ENCODE data around the gene SH2D1B.
"Not testable (repeated sequence)": the region's sequence is repeated elsewhere in the genome, so short reads cannot be mapped to it uniquely, and the experiment has no call there.

SH2D1B gene, protein sequence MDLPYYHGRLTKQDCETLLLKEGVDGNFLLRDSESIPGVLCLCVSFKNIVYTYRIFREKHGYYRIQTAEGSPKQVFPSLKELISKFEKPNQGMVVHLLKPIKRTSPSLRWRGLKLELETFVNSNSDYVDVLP

DNA sequence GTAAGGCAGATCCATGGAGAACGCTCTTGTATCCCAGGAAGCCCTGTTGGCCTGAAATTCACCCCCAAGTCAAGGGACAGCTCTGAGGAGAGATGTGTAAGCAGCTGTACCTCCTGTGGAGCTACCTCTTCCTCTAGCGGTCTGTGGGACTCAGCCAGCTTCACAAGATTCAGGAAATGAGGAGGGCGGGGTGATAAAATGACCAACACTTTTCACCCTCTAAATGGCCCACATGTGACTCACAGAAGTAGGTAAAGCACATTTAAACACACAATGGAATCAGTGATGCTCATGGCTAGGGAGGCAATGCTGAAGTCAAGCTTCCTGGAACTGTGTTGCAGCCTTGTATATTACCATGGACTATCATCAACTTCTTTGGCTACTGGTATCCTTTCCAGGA, at the start of gene SH2D1B:
Gene SH2D1B (minus strand): TSS at position 135 of the 400 bp plus-strand sequence. CDS start 120 bp downstream, at position 15.
- no peak for DNase-seq

DNA sequence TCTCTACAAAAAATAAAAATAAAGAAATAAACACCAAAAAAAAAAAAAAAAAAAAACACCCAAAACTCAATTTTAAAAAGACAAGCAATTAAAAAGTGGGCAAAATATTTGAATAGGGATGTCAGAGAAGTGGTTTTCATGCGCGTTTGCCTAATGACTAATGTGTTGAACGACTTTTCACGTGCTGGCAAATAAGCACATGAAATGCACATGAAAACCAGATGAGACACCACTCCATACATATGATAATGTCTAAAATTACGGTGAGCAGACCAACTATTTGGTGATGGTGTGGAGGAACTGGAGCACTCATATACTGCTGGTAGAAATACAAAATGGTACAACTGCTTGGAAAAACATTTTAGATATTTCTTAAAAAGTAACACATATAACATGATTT, 46.3 kb upstream of the SH2D1B start:
- no peak for DNase-seq

DNA sequence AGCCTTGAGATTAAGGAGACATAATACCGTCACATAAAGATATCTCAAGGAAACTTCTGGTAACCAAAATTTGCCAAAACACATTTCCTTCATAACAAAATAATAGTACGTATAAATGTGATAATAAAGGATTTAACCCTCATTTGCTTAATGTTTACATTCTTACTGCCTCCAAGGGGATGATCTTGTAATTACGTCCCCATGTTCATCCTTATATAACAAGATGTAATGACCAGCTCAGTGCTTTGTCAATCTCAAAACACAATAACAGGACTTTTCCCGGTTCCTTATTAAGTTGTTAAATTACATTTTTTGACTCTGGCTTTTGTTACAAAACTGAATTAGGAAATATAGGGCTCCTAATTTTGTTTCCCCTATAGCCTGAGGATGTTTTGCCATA, 44.4 kb upstream of the SH2D1B start:
- no peak for DNase-seq

DNA sequence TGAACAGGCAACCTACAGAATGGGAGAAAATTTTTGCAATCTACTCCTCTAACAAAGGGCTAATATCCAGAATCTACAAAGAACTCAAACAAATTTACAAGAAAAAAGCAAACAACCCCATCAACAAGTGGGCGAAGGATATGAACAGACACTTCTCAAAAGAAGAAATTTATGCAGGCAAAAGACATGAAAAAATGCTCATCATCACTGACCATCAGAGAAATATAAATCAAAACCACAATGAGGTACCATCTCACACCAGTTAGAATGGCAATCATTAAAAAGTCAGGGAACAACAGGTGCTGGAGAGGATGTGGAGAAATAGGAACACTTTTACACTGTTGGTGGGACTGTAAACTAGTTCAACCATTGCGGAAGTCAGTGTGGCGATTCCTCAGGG, 42.4 kb upstream of the SH2D1B start:
- not testable (repeated sequence) for DNase-seq

DNA sequence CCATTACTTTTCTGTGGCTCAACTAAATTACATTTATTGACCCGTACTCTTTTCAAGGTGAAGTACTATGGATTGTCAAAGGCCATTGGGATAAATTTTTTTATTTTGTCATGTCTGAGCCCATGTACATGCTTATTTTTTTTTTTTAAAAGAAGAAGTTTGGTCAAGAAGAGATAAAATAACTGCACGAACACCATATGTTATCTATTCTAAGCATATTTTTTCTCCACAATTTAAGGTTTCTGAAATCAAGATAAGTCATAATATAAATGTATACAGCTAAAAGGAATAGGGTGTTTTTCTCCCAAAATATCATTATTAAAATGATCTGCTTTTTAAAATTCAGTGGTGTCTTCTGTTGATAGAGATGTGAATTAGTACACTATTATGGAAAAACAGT, 35.0 kb upstream of the SH2D1B start:
- DNase-seq: no peak

DNA sequence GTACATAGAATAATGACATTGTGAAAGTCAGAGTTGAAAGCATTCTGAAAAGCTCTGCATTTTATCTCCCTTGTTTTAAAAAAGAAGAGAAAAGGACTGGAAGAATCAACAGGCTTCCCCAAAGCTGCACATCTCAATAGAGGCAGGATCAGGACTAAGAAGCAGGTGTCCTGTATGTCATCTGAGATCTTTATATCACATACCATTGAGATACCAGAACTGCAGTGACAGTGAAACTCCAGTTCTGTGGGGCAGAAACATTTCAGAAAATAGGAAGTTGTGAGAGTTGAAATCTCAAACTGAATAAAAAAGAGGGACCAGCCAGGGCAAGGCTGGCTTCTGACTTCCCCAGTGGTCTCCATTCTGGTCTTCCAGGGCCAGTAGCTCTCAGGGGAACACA, 33.0 kb upstream of the SH2D1B start:
- DNase-seq: no peak

DNA sequence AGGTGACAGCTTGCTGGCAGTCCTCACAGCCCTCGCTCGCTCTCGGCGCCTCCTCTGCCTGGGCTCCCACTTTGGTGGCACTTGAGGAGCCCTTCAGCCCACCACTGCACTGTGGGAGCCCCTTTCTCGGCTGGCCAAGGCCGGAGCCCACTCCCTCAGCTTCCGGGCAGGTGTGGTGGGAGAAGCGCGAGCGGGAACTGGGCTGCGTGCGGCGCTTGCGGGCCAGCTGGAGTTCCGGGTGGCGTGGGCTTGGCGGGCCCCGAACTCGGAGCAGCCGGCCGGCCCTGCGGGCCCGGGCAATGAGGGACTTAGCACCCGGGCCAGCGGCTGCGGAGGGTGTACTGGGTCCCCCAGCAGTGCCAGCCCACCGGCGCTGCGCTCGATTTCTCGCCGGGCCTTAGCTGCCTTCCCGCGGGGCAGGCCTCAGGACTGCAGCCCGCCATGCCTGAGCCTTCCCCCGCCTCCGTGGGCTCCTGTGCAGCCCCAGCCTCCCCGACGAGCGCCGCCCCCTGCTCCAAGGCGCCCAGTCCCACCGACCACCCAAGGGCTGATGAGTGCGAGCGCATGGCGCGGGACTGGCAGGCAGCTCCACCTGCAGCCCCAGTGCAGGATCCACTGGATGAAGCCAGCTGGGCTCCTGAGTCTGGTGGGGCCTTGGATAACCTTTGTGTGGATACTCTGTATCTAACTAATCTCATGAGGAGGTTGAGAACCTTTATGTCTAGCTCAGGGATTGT, 21.2 kb upstream of the SH2D1B start:
- DNase-seq: not testable (repeated sequence)

DNA sequence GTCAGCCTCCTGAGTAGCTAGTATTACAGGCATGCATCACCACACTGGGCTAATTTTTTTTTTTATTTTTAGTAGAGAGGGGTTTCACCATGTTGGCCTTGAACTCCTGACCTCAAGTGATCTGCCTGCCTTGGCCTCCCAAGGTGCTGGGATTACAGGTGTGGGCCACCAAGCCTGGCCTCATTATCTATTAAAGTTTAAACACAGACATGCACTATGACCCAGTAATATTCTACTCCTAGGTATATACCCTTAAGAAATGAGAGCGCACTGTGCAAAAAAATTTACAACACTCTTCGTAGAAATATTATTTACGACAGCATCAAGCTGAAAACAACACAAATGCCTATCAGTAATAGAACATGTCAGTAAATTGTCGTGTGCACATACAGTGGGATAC, 18.6 kb upstream of the SH2D1B start:
- DNase-seq: no peak

DNA sequence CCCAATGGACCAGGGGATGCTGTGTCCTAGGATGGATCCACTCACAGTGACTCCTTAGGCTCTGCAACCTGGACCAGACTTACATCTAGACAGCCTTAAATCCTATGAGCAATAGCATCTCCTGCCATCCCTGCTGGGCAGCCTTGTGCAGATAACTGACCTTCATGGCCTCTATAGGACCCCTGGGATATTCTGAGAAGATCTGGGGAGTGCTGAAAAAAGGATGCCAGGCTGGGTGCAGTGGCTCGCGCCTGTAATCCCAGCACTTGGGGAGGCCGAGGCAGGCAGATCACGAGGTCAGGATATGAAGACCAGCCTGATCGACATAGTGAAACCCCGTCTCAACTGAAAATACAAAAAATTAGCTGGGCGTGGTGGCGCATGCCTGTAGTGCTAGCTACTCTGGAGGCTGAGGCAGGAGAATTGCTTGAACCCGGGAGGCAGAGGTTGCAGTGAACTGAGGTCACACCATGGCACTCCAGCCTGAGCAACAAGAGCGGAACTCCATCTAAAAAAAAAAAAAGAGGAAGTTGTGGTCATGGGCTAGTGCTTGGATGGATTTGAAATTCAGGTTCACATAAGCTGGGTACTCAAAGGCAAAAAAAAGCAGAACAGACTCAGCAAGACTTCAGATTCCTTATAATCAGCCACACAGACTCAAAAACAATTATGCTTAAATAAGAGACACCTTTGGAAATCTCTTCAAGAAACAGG, 10.9 kb upstream of the SH2D1B start:
- no peak for DNase-seq

DNA sequence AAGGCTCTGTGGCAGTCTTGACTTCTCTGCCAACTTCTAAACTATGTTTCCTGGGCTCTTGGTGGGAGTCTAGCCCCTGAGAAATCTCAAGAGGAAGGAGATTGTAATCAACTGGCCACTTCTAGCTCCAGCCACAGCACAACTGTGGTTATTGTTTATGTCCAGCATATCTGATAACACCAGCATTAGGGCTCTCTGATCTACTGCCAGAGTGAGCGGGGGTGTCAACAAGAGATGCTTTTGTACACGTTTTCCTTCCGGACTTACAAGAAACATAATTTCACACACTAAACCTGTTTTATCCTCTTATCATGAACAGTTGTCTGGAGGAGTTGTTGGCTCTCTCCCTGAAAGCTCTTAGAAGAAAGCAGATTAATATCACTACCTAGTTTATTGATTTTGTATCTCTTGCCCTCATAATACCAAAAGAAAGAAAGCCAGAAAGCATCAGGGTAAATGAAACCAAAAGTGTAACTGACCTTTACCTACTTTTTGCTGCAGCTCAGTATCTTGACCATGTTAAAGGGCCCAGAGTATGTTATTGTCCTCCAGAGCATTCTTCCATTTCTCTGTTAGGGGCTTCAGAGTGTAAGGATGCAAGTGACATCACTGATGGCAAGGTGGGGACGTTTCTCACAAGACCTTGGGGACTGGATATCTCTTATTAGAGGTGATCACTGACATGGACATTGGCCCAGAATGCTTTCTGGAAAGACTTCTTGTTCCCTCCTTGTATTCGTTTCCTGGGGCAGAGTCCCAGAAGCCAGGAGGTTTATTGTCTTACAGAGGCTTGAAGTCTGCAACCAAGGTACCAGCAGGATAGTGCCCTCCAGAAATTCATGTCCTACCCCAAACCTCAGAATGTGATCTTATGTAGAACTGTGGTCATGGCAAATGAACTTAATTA, 9.6 kb upstream of the SH2D1B start:
- no peak for DNase-seq

DNA sequence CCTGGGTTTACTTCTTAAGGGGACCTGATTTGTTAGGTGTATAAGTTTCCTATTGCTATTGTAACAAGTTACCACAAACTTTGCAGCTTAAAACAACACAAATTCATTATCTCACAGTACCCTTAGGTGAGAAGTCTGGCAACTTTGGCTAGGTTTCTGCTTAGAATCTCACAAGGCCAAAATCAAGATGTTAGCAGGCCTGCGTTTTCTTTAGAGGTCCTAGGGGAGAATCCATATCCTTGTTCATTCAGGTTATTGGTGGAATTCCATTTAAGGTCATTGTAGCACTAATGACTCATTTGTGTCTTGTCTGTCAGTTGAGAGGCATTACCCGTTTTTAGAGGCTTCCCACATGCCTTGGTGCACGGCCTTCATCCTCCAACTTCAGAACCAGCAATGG, 8.2 kb upstream of the SH2D1B start:
- DNase-seq: no peak

DNA sequence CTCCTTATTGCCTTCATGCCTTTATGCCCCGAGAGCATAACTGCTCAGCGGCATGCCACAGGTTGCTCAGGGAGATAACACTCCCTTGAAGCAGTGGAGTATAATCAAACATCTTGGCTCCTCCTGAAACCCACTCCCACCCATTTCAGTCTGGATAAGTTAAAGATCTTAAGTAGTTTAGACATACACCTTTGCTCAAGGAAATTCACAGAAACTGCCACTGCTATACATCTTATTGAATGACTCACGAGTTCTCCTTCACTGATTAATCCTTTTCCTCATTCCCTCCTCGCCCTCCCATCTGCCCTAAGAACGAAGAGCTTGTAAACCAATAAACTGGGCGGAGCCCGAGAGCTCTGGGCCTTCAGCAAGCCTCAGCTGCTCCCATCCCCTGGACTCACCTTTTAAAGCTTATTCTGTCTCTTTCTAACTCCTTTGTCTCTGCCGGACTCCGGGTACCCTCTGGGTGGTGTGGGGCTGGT, 7.6 kb upstream of the SH2D1B start:
- DNase-seq: not testable (repeated sequence)

DNA sequence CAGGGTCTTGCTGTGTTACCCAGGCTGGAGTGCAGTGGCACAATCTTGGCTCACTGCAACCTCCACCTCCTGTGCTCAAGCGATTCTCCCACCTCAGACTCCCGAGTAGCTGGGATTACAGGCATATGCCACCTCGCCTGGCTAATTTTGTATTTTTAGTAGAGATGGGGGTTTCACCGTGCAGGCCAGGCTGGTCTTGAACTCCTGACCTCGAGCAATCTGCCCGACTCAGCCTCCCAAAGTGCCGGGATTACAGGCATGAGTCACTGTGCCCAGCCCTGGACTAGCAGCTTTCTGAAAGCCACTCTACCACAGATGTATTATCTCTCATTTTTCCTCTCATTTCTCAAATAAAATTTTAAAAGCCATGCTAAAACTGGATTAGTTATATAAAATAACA, 6.6 kb upstream of the SH2D1B start:
- DNase-seq: not testable (repeated sequence)

DNA sequence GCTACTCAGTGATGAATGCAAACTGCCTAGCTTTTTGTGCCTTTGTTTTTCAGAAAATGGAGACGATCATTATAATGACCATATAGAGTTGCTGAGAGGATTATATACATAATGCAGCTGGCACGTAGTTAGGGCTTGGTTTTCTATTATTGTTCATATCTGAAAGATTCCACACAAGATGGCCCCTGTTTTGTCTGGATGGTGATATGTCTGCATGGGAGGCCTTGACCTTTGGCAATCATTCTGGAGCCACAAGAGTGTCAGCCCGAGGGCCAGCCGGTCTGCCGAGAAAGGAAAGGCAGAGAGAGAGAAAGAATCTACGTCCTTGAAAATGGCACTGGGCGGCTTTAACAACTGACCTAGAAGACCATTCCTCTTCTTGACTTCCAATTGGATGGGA, 5.7 kb upstream of the SH2D1B start:
- no peak for DNase-seq

DNA sequence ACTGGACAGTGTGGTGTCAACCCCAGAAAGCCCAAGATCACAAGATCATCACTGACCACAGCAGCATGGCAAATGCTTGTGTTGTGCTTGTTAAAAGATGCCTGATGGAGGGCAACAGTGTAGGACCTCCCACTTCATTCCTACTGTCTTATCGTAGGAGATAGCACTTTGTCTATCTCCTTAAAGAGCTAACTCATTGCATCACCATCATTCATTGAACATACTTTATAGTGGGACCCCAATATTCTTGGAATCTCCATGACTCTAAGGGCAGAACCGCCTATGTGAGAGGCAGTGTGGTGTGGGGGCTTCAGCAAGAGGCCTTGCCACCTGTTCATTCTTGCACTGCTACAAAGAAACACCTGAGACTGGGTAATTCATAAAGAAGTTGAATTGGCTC, 5.0 kb upstream of the SH2D1B start:
- DNase-seq: no peak

DNA sequence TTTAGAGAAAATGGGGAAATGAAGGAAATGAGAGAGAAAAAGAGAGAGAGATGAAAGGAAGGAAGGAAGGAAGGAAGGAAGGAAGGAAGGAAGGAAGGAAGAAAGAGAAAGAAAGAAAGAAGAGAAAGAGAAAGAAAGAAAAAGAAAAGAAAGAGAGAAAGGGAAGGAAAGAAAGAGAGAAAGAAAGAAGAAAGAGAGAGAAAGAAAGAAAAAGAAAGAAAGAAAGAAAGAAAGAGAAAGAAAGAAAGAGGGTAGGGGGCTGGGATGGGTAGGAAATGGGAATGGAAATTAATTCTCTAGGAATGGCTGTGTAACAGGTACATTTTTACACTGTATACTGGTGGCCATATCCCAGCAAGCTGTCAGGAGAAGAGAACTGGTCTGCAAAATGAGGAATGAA, 4.3 kb upstream of the SH2D1B start:
- no peak for DNase-seq

DNA sequence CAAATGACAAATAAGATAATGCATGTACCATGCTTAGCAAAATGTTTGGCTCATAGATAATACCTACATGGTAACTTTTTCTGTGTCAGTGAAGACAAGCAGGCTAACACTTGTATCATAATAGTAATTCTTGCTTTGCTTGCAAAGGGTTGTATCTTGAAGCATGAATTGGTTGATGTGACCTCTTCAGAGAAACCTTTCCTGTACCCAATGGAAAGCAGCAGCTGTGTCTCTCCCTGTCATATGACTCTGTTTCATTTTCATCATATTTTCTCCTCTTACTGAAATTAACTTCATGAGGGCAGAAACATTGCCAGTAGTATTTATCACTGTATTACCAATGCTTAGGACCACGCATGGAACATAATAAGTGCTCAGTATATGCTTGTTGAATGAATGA, 4.4 kb downstream of the SH2D1B start:
- DNase-seq: no peak

DNA sequence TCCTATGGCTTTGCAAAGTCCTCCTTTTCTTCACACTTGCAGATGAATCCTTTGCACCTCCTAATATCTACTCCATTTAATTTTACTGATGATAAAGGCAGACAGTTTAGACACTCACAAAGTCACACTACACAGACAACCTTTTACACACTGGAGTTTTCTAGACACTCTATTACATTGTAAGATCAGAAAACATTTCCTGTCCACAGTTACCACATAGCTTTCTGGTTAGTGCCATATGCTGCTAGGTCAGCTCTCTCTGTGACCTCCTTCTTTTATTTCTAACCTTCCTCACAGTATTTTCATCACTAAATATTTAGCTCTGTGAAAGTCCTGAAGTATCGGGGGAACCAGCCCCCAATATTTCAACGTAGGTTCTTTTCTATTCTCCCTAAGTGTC, 5.1 kb downstream of the SH2D1B start:
- no peak for DNase-seq

DNA sequence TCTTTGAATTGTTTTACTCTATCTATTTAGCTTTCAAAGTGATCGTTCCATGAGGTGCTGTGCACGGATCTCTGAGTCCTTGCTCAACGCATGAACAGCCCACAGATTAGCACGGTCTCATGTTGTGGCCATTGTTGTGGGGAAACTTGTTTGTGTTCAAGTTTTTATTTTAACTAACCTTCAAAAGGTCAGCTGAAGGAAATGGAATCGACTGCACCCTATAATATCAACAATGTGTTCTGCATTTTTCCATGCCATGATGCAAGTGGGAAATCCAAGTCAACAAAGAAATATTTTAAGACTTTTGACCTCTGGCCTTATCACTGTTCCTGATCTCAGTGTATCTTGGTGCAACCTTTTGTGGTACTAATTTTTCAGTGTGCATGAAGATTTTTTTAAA, 6.1 kb downstream of the SH2D1B start:
- DNase-seq: no peak

DNA sequence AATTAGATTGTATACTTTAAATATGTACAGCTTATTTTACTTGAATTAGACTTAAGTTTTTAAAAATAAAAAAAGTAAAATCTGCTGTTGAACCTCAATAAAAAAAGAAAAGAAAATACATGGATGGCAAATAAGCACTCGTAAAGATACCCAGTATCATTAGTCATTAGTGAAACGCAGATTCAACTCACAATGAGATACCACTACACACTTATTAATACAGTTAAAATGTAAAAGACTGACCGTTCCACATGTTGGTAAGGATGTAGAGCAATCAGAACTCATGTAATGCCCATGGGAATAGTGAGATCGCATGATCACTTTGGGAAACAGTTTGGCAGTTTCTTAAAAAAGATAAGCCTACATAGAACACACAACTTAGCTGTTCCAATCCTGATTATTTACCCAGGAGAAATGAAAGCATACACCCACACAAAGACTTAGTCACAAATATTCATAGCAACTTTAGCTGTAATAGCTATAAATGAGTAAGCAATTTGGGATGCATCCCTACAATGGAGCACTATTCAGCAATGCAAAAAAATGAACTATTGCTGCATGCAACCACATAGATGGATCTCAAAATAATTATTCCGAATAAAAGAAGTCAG, 7.3 kb downstream of the SH2D1B start:
- no peak for DNase-seq

DNA sequence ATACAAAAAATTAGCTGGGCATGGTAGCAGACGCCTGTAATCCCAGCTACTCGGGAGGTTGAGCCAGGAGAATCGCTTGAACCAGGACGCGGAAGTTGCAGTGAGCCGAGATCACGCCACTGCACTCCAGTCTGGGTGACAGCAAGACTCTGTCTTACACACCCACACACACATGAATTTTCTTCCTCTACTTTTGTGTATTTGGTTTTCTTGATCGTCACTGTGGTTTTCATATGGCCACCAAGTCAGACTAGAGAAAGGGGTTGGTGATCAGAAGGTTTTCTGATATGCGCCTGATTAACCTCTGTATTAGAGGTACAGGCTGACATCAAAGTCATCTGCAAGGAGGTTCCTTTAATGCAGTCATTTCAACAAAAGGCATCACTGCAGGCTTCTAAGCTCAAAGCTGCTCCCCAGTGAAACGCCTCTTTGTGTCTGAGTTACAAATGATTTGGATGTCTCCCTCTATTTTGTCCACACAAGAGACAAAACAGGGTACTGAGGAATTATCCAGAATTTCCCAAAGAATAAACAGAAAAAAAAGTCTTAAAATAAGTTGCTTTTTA, 11.1 kb downstream of the SH2D1B start:
- no peak for DNase-seq

DNA sequence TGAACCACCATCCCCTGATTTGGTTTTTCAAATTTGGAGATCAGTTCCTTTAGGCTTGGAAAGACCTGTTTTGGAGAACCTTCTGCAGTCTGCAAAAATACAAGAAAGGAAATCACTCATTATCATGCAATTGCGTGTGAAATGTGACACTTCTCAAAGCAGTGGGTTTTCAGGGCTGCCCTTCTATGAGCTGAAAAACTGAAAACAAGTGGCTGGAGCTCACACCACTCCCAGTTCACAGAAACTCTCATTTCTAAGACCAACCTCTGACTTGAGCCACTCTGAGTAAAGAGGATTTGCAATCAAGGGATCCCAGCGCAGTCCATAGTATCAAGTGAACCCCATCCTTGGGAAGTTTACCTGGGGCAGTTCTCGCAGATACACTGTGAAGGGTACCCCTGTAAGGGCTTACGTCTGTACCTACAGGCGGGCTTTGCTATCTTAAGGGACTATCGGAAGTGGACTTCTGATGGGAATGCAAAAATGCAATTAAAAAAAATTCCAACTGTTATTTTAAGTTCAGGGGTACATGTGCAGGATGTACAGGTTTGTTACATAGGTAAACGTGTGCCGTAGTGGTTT, 12.8 kb downstream of the SH2D1B start:
- DNase-seq: no peak

All from NCI-H2171 (cell line).